ENCODE results near the gene SORCS2. TPM values are rescaled to one million over a fixed set of nuclear protein-coding genes. Genes with fewer than 3 reads are reported as not detected.
A peak's percentile ranks its signal among the peaks of the same experiment; 100 is the strongest.

The SORCS2 gene
- total RNA-seq, 1 donor from 2014 or later: 5.2 TPM

GRCh38 chr4:7666011-7666410, 473.7 kb downstream of the SORCS2 start:
- Histone ChIP-seq H3K4me1 (no peaks in the 10 kb centered on the region), H3K4me3 (no peak overlapping the region), H3K36me3 (no peaks in the 10 kb centered on the region), H3K27me3 (no peaks in the 10 kb centered on the region), H2AFZ (replicated peaks) (no peak overlapping the region), H3K9ac (no peak overlapping the region), H3K9me3 (ENCODE audit: low read depth) (peaks cover under 1% of the 10 kb centered on the region), H3K79me2 (ENCODE audit: low read depth) (no peaks in the 10 kb centered on the region), H3F3A (ENCODE audit: low read depth) (no peaks in the 10 kb centered on the region), H4K20me1 (ENCODE audit: low read depth) (no peaks in the 10 kb centered on the region), H3K27ac (no peak overlapping the region), H3K4me2 (no peak overlapping the region)
- no peak for DNase-seq (ENCODE audit: low spot score)
- TF ChIP-seq EZH2phosphoT487 (IDR thresholded peaks at IDR 0.05) (no peak), EZH2 (IDR thresholded peaks at IDR 0.05) (no peak), CTCF (IDR thresholded peaks at IDR 0.05) (no peak)
- Mint-ChIP-seq H3K4me1 (peaks cover 10% of the 10 kb centered on the region), H3K4me3 (no peak overlapping the region), H3K27me3 (ENCODE audit: insufficient read depth, low read depth) (peaks cover 5% of the 10 kb centered on the region), H3K27ac (no peak overlapping the region), H3K9me3 (no peaks in the 10 kb centered on the region), H3K36me3 (no peaks in the 10 kb centered on the region)

GRCh38 chr4:7666744-7667143, 474.4 kb downstream of the SORCS2 start:
- Histone ChIP-seq H4K20me1 (ENCODE audit: low read depth) (no peaks in the 10 kb centered on the region), H3K4me1 (no peaks in the 10 kb centered on the region), H3K79me2 (ENCODE audit: low read depth) (no peaks in the 10 kb centered on the region), H3K9me3 (ENCODE audit: low read depth) (peaks cover 5% of the 10 kb centered on the region), H3K9ac (no peak overlapping the region), H3K36me3 (no peaks in the 10 kb centered on the region), H3K27ac (no peak overlapping the region), H2AFZ (replicated peaks) (no peak overlapping the region), H3K4me3 (no peak overlapping the region), H3F3A (ENCODE audit: low read depth) (no peaks in the 10 kb centered on the region), H3K27me3 (no peaks in the 10 kb centered on the region), H3K4me2 (no peak overlapping the region)
- Mint-ChIP-seq H3K27me3 (ENCODE audit: insufficient read depth, low read depth) (peaks cover 5% of the 10 kb centered on the region), H3K36me3 (no peaks in the 10 kb centered on the region), H3K4me3 (no peak overlapping the region), H3K27ac (no peak overlapping the region), H3K4me1 (peaks cover 10% of the 10 kb centered on the region), H3K9me3 (no peaks in the 10 kb centered on the region)
- TF ChIP-seq EZH2 (IDR thresholded peaks at IDR 0.05): no peak
- TF ChIP-seq EZH2phosphoT487 (IDR thresholded peaks at IDR 0.05): no peak
- no peak for TF ChIP-seq CTCF (IDR thresholded peaks at IDR 0.05)
- no peak for DNase-seq (ENCODE audit: low spot score)

GRCh38 chr4:7668271-7668670, 475.9 kb downstream of the SORCS2 start:
- no peak for DNase-seq (ENCODE audit: low spot score)
- no peak overlapping the region for H3K4me3 ChIP-seq
- no peaks in the 10 kb centered on the region for H3K79me2 ChIP-seq (ENCODE audit: low read depth)
- no peak overlapping the region for H3K4me3 Mint-ChIP-seq
- no peak overlapping the region for H3K27ac ChIP-seq
- H3K9me3 Mint-ChIP-seq: no peaks in the 10 kb centered on the region
- H3K4me2 ChIP-seq: no peak overlapping the region
- H3K4me1 ChIP-seq: no peaks in the 10 kb centered on the region
- no peaks in the 10 kb centered on the region for H3K36me3 ChIP-seq
- H2AFZ ChIP-seq (replicated peaks): no peak overlapping the region
- H4K20me1 ChIP-seq (ENCODE audit: low read depth): no peaks in the 10 kb centered on the region
- no peaks in the 10 kb centered on the region for H3F3A ChIP-seq (ENCODE audit: low read depth)
- peaks cover 10% of the 10 kb centered on the region for H3K4me1 Mint-ChIP-seq
- TF ChIP-seq CTCF (IDR thresholded peaks at IDR 0.05): no peak
- no peak for TF ChIP-seq EZH2phosphoT487 (IDR thresholded peaks at IDR 0.05)
- TF ChIP-seq EZH2 (IDR thresholded peaks at IDR 0.05): no peak
- no peaks in the 10 kb centered on the region for H3K27me3 ChIP-seq
- peak overlapping the region; percentile 64 for H3K27ac Mint-ChIP-seq
- peaks cover 5% of the 10 kb centered on the region for H3K9me3 ChIP-seq (ENCODE audit: low read depth)
- H3K9ac ChIP-seq: no peak overlapping the region
- H3K27me3 Mint-ChIP-seq (ENCODE audit: insufficient read depth, low read depth): peaks cover 5% of the 10 kb centered on the region
- H3K36me3 Mint-ChIP-seq: no peaks in the 10 kb centered on the region

All from neural progenitor cell (in vitro differentiated cells).